ENCODE results near the gene DOLPP1. TPM values are rescaled to one million over a fixed set of nuclear protein-coding genes. Genes with fewer than 3 reads are reported as not detected.
A peak's percentile ranks its signal among the peaks of the same experiment; 100 is the strongest.

The DOLPP1 gene
- total and polyA plus RNA-seq, 2 of the 8 experiments (the other 6 are each of a cell fraction or from before 2014, with no cell fraction given) = 36.0 to 45.3 TPM

GRCh38 chr9:129032541-129033159 lies 48.3 kb upstream of the DOLPP1 start:
- H4K20me1 ChIP-seq (replicated peaks in 1 of 2; ENCODE audit: control insufficient read depth in 1 of 2, insufficient read depth in 2 of 2, low read length in 2 of 2) = peaks cover 0 to 3% of the 10 kb centered on the region in 2 experiments
- no peak overlapping the region for H3K56ac ChIP-seq (replicated peaks; ENCODE audit: insufficient read length, low read depth, low read length)
- H2BK120ac ChIP-seq (replicated peaks; ENCODE audit: low read depth, low read length) = no peak overlapping the region
- H4K8ac ChIP-seq (ENCODE audit: extremely low read depth, insufficient read depth, low read length) = 0 out of 2 replicates have a peak overlapping the region, but pooled peaks have one; percentile 73
- H2AFZ ChIP-seq (ENCODE audit: low read length) = no peak overlapping the region
- no peaks in the 10 kb centered on the region for H3K27me3 ChIP-seq (replicated peaks in 1 of 4; ENCODE audit: control insufficient read depth in 3 of 4, extremely low read depth in 1 of 4, insufficient read depth in 3 of 4, low read length in 3 of 4)
- no peak overlapping the region for H2BK20ac ChIP-seq (ENCODE audit: low read length)
- H4K5ac ChIP-seq (ENCODE audit: insufficient read length, low read depth, low read length) = no peak overlapping the region
- peaks cover 0 to 6% (median 5%) of the 10 kb centered on the region in 4 experiments; a peak in 5 of 7 replicates for H3K4me1 ChIP-seq (replicated peaks in 1 of 4; ENCODE audit: control insufficient read depth in 3 of 4, insufficient read depth in 4 of 4, low read length in 3 of 4)
- H2BK12ac ChIP-seq (ENCODE audit: low read depth, low read length) = no peak overlapping the region; the same call in 1 of the 2 replicates
- DNase-seq (ENCODE audit: low read depth in 1 of 2, low spot score in 2 of 2) = no peak
- FAIRE-seq = no peak
- H3K4ac ChIP-seq (replicated peaks; ENCODE audit: insufficient read length, low read depth, low read length) = no peak overlapping the region
- H4K91ac ChIP-seq (replicated peaks; ENCODE audit: insufficient read length, low read length) = no peak overlapping the region
- no peaks in the 10 kb centered on the region for H3K9me3 ChIP-seq (ENCODE audit: insufficient read depth in 2 of 2, low read depth in 1 of 2, low read length in 1 of 2)
- CTCF ChIA-PET (ENCODE audit: partially characterized antibody) = interaction anchor here (0.6 to 1.3 kb wide), 2 partner anchors 23 to 183 kb away, joined by 3 to 4 read pairs; no protein-coding TSS in a partner anchor
- no peak overlapping the region for H3K23ac ChIP-seq (ENCODE audit: insufficient read length)
- peaks cover 8% of the 10 kb centered on the region for H3K23me2 ChIP-seq (ENCODE audit: low read depth, low read length)
- H3K4me2 ChIP-seq (ENCODE audit: insufficient read depth in 1 of 2, low read depth in 2 of 2, low read length in 2 of 2) = no peak overlapping the region
- H3K79me1 ChIP-seq (ENCODE audit: low read depth, low read length) = peaks cover 2% of the 10 kb centered on the region; the same call in 1 of the 2 replicates
- peaks cover 0 to 12% of the 10 kb centered on the region in 2 experiments; a peak in 3 of 4 replicates for H3K79me2 ChIP-seq (ENCODE audit: control insufficient read depth in 1 of 2, insufficient read depth in 2 of 2, low read length in 2 of 2)
- no peak overlapping the region for H3K18ac ChIP-seq (ENCODE audit: extremely low read depth, low read length)
- H3K9ac ChIP-seq (replicated peaks in 1 of 4; ENCODE audit: extremely low read depth in 1 of 4, low read depth in 3 of 4, low read length in 3 of 4) = no peak overlapping the region
- H3K36me3 ChIP-seq (ENCODE audit: control insufficient read depth in 2 of 4, insufficient read depth in 4 of 4, low read length in 3 of 4) = no peaks in the 10 kb centered on the region
- POLR2A ChIA-PET (ENCODE audit: partially characterized antibody) = interaction anchor here (1.2 kb wide), 1 partner anchor 11 kb away, joined by 5 read pairs; no protein-coding TSS in a partner anchor
- H3K27ac ChIP-seq (ENCODE audit: low read depth, low read length) = no peak overlapping the region
- H3K4me3 ChIP-seq (ENCODE audit: extremely low read depth in 1 of 4, insufficient read depth in 2 of 4, low read depth in 3 of 4, low read length in 4 of 4) = no peak overlapping the region
- H2BK15ac ChIP-seq (ENCODE audit: low read length) = no peak overlapping the region
- H2AK5ac ChIP-seq (ENCODE audit: low read depth, low read length) = 0 out of 2 replicates have a peak overlapping the region, but pooled peaks have one; percentile 39
- 91% methylated on average over 11 of the region's 12 CpGs; no CpG with 5 or more reads in 1 of the 2 experiments for whole genome bisulfite sequencing, 2 experiments (ENCODE audit: extremely low coverage in 1 of 2, insufficient coverage in 1 of 2, insufficient read length in 1 of 2, insufficient replicate concordance in 2 of 2, low coverage in 1 of 2, low lambda C conversion rate in 2 of 2, missing lambda C conversion rate in 1 of 2)
- H2BK5ac ChIP-seq (ENCODE audit: low read depth, low read length) = peak overlapping the region; percentile 44; the same call in 1 of the 2 replicates
- no peak overlapping the region for H3K14ac ChIP-seq (ENCODE audit: insufficient read length)
- no peak for TF ChIP-seq CHD1 (IDR thresholded peaks at IDR 0.05; ENCODE audit: low read depth, low read length)
- no peak for TF ChIP-seq RFX5 (IDR thresholded peaks at IDR 0.05; ENCODE audit: borderline replicate concordance, low read depth, low read length)
- TF ChIP-seq TAF7 (optimal IDR thresholded peaks at IDR 0.05; ENCODE audit: borderline replicate concordance, low read depth, low read length) = no peak
- no peak for TF ChIP-seq BRCA1 (IDR thresholded peaks at IDR 0.05; ENCODE audit: low read depth, low read length)
- no peak for TF ChIP-seq ASH2L (IDR thresholded peaks at IDR 0.05; ENCODE audit: low read length)
- TF ChIP-seq MAX (IDR thresholded peaks at IDR 0.05) = no peak
- no peak for TF ChIP-seq KDM1A (IDR thresholded peaks at IDR 0.05; ENCODE audit: borderline replicate concordance, low read length)
- TF ChIP-seq NANOG (IDR thresholded peaks at IDR 0.05; ENCODE audit: insufficient read depth, low read depth, low read length, poor library complexity, severe bottlenecking) = no peak
- TF ChIP-seq RBBP5 (IDR thresholded peaks at IDR 0.05; ENCODE audit: borderline replicate concordance, low read depth, low read length) = no peak
- TF ChIP-seq CHD2 (IDR thresholded peaks at IDR 0.05; ENCODE audit: low read length) = no peak
- TF ChIP-seq SP4 (IDR thresholded peaks at IDR 0.05; ENCODE audit: low read length) = no peak
- TF ChIP-seq ATF3 (IDR thresholded peaks at IDR 0.05; ENCODE audit: insufficient read depth, low read depth, low read length) = no peak

Data from H1 (cell line).